IPS DF 19.7 (cell line): ENCODE measurements around the gene SLC25A29.
"Not testable (repeated sequence)": the region's sequence is repeated elsewhere in the genome, so short reads cannot be mapped to it uniquely, and the experiment has no call there.

ENCODE experiments used
- DNase-seq: peaks from one replicate; pipeline ENCODE4 v3.0.0-alpha.2; 2013; ENCODE audit warnings: low read depth, low spot score

The SLC25A29 gene

GRCh38 chr14:100306101-100306997 lies at the start of gene SLC25A29:
TSS of gene SLC25A29 (minus strand) at chr14:100306444. CDS start at chr14:100306232, 212 bp downstream.
- no peak for DNase-seq

- no peak for DNase-seq
These were observed 44.7 kb upstream of the SLC25A29 start for GRCh38 chr14:100350986-100351385.

GRCh38 chr14:100350276-100350926 lies 44.2 kb upstream of the SLC25A29 start:
- no peak for DNase-seq

GRCh38 chr14:100348784-100349685 lies 42.8 kb upstream of the SLC25A29 start:
- no peak for DNase-seq

GRCh38 chr14:100348253-100348729 lies 42.0 kb upstream of the SLC25A29 start:
- DNase-seq, result no peak

GRCh38 chr14:100346306-100347091 lies 40.3 kb upstream of the SLC25A29 start:
- DNase-seq, result no peak

- no peak for DNase-seq
These were observed 39.5 kb upstream of the SLC25A29 start for GRCh38 chr14:100345711-100346110.

- not testable (repeated sequence) for DNase-seq
These were observed 38.4 kb upstream of the SLC25A29 start for GRCh38 chr14:100344657-100345056.

- not testable (repeated sequence) for DNase-seq
These were observed 36.6 kb upstream of the SLC25A29 start for GRCh38 chr14:100342826-100343225.

- DNase-seq, result no peak
These were observed 36.0 kb upstream of the SLC25A29 start for GRCh38 chr14:100342195-100342594.

- DNase-seq, result no peak
These were observed 35.2 kb upstream of the SLC25A29 start for GRCh38 chr14:100341301-100342031.

- DNase-seq, result no peak
These were observed 34.2 kb upstream of the SLC25A29 start for GRCh38 chr14:100340423-100340813.

GRCh38 chr14:100339766-100340422 lies 33.6 kb upstream of the SLC25A29 start:
- DNase-seq, result no peak

- DNase-seq, result no peak
These were observed 30.6 kb upstream of the SLC25A29 start for GRCh38 chr14:100336618-100337530.

GRCh38 chr14:100334904-100335303 lies 28.7 kb upstream of the SLC25A29 start:
- DNase-seq, result no peak

- DNase-seq, result no peak
These were observed 27.6 kb upstream of the SLC25A29 start for GRCh38 chr14:100333827-100334226.

GRCh38 chr14:100333311-100333710 lies 27.1 kb upstream of the SLC25A29 start:
- DNase-seq, result no peak

- DNase-seq, result no peak
These were observed 26.6 kb upstream of the SLC25A29 start for GRCh38 chr14:100332797-100333196.
